GM23338 (cell line): ENCODE data around the gene CYP3A5. TPM values are rescaled to one million over a fixed set of nuclear protein-coding genes. Genes with fewer than 3 reads are reported as not detected.

Experiments used
- ATAC-seq: fragments of 200-7000 bp; cut with Tn5 transposase; 3 replicates; pipeline ENCODE4 v1.9.1; 2020
- DNase-seq: peaks from one replicate; pipeline ENCODE4 v3.0.0-alpha.2; 2015; ENCODE audit warnings: low spot score
- H2AFZ ChIP-seq: fragments of 200-600 bp; sonication (generic); 2 replicates; pipeline ENCODE4 v1.8.0; 2016; ENCODE audit warnings: antibody characterized with exemption, mild to moderate bottlenecking, moderate library complexity
- H3F3A ChIP-seq: fragments of 200-600 bp; sonication (generic); replicated peaks from 2 replicates; pipeline ENCODE4 v1.8.0; 2017; ENCODE audit warnings: antibody characterized with exemption, mixed run types, low read depth
- H3K27ac ChIP-seq: fragments of 200-600 bp; sonication (generic); 2 replicates; pipeline ENCODE4 v1.6.1; 2016; ENCODE audit warnings: low read depth
- H3K27me3 ChIP-seq: fragments of 200-600 bp; sonication (generic); 2 replicates; pipeline ENCODE4 v1.8.0; 2016; ENCODE audit warnings: mild to moderate bottlenecking, mixed run types, moderate library complexity; ENCODE audit not compliant: insufficient read depth
- H3K36me3 ChIP-seq: fragments of 200-600 bp; sonication (generic); 2 replicates; pipeline ENCODE4 v1.8.0; 2016; ENCODE audit warnings: mild to moderate bottlenecking; ENCODE audit not compliant: insufficient read depth
- H3K4me1 ChIP-seq: fragments of 200-600 bp; sonication (generic); 2 replicates; pipeline ENCODE4 v1.8.0; 2016; ENCODE audit warnings: mild to moderate bottlenecking, moderate library complexity; ENCODE audit not compliant: insufficient read depth
- H3K4me2 ChIP-seq: fragments of 200-600 bp; sonication (generic); 2 replicates; pipeline ENCODE4 v1.7.1; 2017; ENCODE audit warnings: mixed run types
- H3K4me3 ChIP-seq: fragments of 200-600 bp; sonication (generic); 2 replicates; pipeline ENCODE4 v1.6.1; 2016; ENCODE audit warnings: mixed run types
- H3K79me2 ChIP-seq: fragments of 200-600 bp; sonication (generic); replicated peaks from 2 replicates; pipeline ENCODE4 v1.8.0; 2017; ENCODE audit warnings: mild to moderate bottlenecking; ENCODE audit not compliant: insufficient read depth
- H3K9me2 ChIP-seq: fragments of 200-600 bp; sonication (generic); 2 replicates; pipeline ENCODE4 v1.8.0; 2017; ENCODE audit not compliant: insufficient read depth
- H4K20me1 ChIP-seq: fragments of 200-600 bp; sonication (generic); replicated peaks from 2 replicates; pipeline ENCODE4 v1.8.0; 2017; ENCODE audit warnings: mild to moderate bottlenecking; ENCODE audit not compliant: insufficient read depth
- H3K27ac Mint-ChIP-seq: 2 replicates; pipeline ENCODE4 v1.8.0; 2020; ENCODE audit warnings: inconsistent platforms, mild to moderate bottlenecking, moderate library complexity, mixed read lengths
- H3K27me3 Mint-ChIP-seq: 3 replicates; pipeline ENCODE4 v1.8.0; 2022; ENCODE audit warnings: low read depth, mild to moderate bottlenecking, moderate library complexity, mixed read lengths, inconsistent platforms; ENCODE audit not compliant: insufficient read depth, poor library complexity
- H3K36me3 Mint-ChIP-seq: 3 replicates; pipeline ENCODE4 v1.8.0; 2021; ENCODE audit warnings: low read depth, mild to moderate bottlenecking, inconsistent platforms, moderate library complexity, mixed read lengths
- H3K4me1 Mint-ChIP-seq: 3 replicates; pipeline ENCODE4 v1.8.0; 2020; ENCODE audit warnings: mild to moderate bottlenecking, inconsistent platforms, mixed read lengths
- H3K4me3 Mint-ChIP-seq: 3 replicates; pipeline ENCODE4 v1.8.0; 2021; ENCODE audit warnings: moderate library complexity, mild to moderate bottlenecking, inconsistent platforms, mixed read lengths
- H3K9me3 Mint-ChIP-seq: 3 replicates; pipeline ENCODE4 v1.8.0; 2020; ENCODE audit warnings: moderate library complexity, mild to moderate bottlenecking, inconsistent platforms, mixed read lengths
- CREB1 ChIP-seq: fragments of 250-450 bp; sonication (Bioruptor Pico); IDR thresholded peaks from 2 replicates; pipeline ENCODE4 v1.5.0; 2020; ENCODE audit warnings: low read depth, mild to moderate bottlenecking, moderate library complexity
- CTCF ChIP-seq, 2 experiments: fragments of 200-600 bp in 1 of 2; sonication (generic) in 1 of 2; conservative IDR thresholded peaks; 2 replicates each; pipeline versions ENCODE4 v1.5.1 to v1.6.1; 2016 to 2017; ENCODE audit warnings: antibody characterized with exemption in 2 of 2, low read depth in 2 of 2, mild to moderate bottlenecking in 2 of 2, moderate library complexity in 1 of 2
- EZH2 ChIP-seq: fragments of 200-600 bp; sonication (generic); IDR thresholded peaks from one replicate; pipeline ENCODE4 v1.8.0; 2017; ENCODE audit warnings: antibody characterized with exemption, mild to moderate bottlenecking, low read depth; ENCODE audit not compliant: unreplicated experiment
- EZH2phosphoT487 ChIP-seq: fragments of 200-600 bp; sonication (generic); IDR thresholded peaks from one replicate; pipeline ENCODE4 v1.8.1; 2018; ENCODE audit warnings: antibody characterized with exemption; ENCODE audit not compliant: unreplicated experiment
- JUNB ChIP-seq: IDR thresholded peaks from one replicate; pipeline ENCODE4 v1.6.1; 2016; ENCODE audit warnings: antibody characterized with exemption; ENCODE audit not compliant: unreplicated experiment
- NANOG ChIP-seq: IDR thresholded peaks from 2 replicates; pipeline ENCODE4 v1.6.1; 2016; ENCODE audit warnings: antibody characterized with exemption, borderline replicate concordance
- STAT1 ChIP-seq: IDR thresholded peaks from one replicate; pipeline ENCODE4 v1.6.1; 2016; ENCODE audit warnings: antibody characterized with exemption; ENCODE audit not compliant: unreplicated experiment
- ZNF331 ChIP-seq: fragments of 250-450 bp; sonication (Bioruptor Pico); IDR thresholded peaks from 2 replicates; pipeline ENCODE4 v1.5.0; 2020; ENCODE audit warnings: low read depth, mild to moderate bottlenecking, moderate library complexity
- ZNF462 ChIP-seq: fragments of 250-450 bp; sonication (Bioruptor Pico); IDR thresholded peaks from 2 replicates; pipeline ENCODE4 v1.5.0; 2020; ENCODE audit warnings: mild to moderate bottlenecking, moderate library complexity
- polyA plus RNA-seq: library from polyadenylated mRNA; unstranded; fragments of >200 nt; fragmentation: Nextera tagmentation; extraction: Ambion mirVana; gene quantifications from 2 replicates; pipeline ENCODE4 v1.2.1, GENCODE V29; 2016
- total RNA-seq: library from RNA; depleted of rRNA; stranded (reverse); fragments of >200 nt; shearing (Covaris generic); gene quantifications from 2 replicates; pipeline ENCODE4 v1.2.3, GENCODE V29; 2014

Gene CYP3A5
- total and polyA plus RNA-seq, 2 experiments from 2014 or later: 1.2 TPM; not detected in 1

- Mint-ChIP-seq H3K4me3 (no peak overlapping the region), H3K27ac (peak overlapping the region; percentile 56), H3K27me3 (peaks cover 4% of the 10 kb centered on the region), H3K9me3 (no peaks in the 10 kb centered on the region), H3K36me3 (peaks cover 51% of the 10 kb centered on the region), H3K4me1 (peaks cover 41% of the 10 kb centered on the region)
- Histone ChIP-seq H3K36me3 (peaks cover 22% of the 10 kb centered on the region), H3K4me2 (no peak overlapping the region), H3K79me2 (no peaks in the 10 kb centered on the region), H3K27me3 (no peaks in the 10 kb centered on the region), H2AFZ (no peak overlapping the region), H3K4me1 (peaks cover 14% of the 10 kb centered on the region), H3K9me2 (no peaks in the 10 kb centered on the region), H3K27ac (peak overlapping the region; percentile 18; the same call in 1 of the 2 replicates), H3F3A (0 out of 2 replicates have a peak, but pooled peaks cover 8% of the 10 kb centered on the region), H4K20me1 (peaks cover 17% of the 10 kb centered on the region), H3K4me3 (no peak overlapping the region)
- TF ChIP-seq STAT1 (no peak), EZH2 (no peak), CTCF (conservative IDR thresholded peaks at IDR 0.05; ENCODE audit: low read depth in 2 of 2) (peak; percentile 43 to 60), JUNB (no peak)
- ATAC-seq (peak; percentile 78), DNase-seq (peak; percentile 54)
These were observed 48.3 kb downstream of the CYP3A5 start for GRCh38 chr7:99631295-99632109.

GRCh38 chr7:99629643-99630042 lies 50.2 kb downstream of the CYP3A5 start:
- Histone ChIP-seq H3K36me3 (peaks cover 22% of the 10 kb centered on the region), H3K4me1 (peaks cover 14% of the 10 kb centered on the region), H3K9me2 (no peaks in the 10 kb centered on the region), H3K27me3 (no peaks in the 10 kb centered on the region), H3K79me2 (no peaks in the 10 kb centered on the region), H3F3A (0 out of 2 replicates have a peak, but pooled peaks cover 8% of the 10 kb centered on the region), H2AFZ (no peak overlapping the region), H3K4me2 (no peak overlapping the region), H3K27ac (no peak overlapping the region), H3K4me3 (no peak overlapping the region), H4K20me1 (peaks cover 26% of the 10 kb centered on the region)
- no peak for ATAC-seq
- Mint-ChIP-seq H3K27me3 (peaks cover 8% of the 10 kb centered on the region), H3K9me3 (no peaks in the 10 kb centered on the region), H3K4me3 (no peak overlapping the region; the same call in 2 of the 3 replicates), H3K27ac (peak overlapping the region; percentile 89), H3K4me1 (peaks cover 41% of the 10 kb centered on the region), H3K36me3 (peaks cover 70% of the 10 kb centered on the region)
- DNase-seq: no peak
- no peak for TF ChIP-seq EZH2
- TF ChIP-seq NANOG: no peak
- no peak for TF ChIP-seq CTCF (conservative IDR thresholded peaks at IDR 0.05; ENCODE audit: low read depth in 2 of 2)
- TF ChIP-seq ZNF331 (CRISPR knock-in tag): no peak
- TF ChIP-seq EZH2phosphoT487: no peak
- TF ChIP-seq ZNF462 (CRISPR knock-in tag): no peak
- no peak for TF ChIP-seq CREB1
